HCT116 (cell line): Measurements from ENCODE around the gene OR4C12.

ENCODE experiments used
- EZH2 ChIP-seq: fragments of 200-600 bp; sonication (generic); IDR thresholded peaks from 2 replicates; pipeline ENCODE4 v1.6.1; 2017; ENCODE audit warnings: antibody characterized with exemption, mixed run types
- POLR2A ChIP-seq: IDR thresholded peaks from 2 replicates; pipeline ENCODE4 v1.7.0; 2011; ENCODE audit warnings: borderline replicate concordance; ENCODE audit not compliant: insufficient read depth, insufficient read length; ENCODE audit errors: extremely low read depth
- TF ChIP-seq, protein P1 (sequence below): IDR thresholded peaks from 2 replicates; pipeline ENCODE4 v1.6.1; 2012
- TF ChIP-seq, protein P2 (sequence below), 3 experiments: fragments of 200-600 bp in 1 of 3; sonication (generic) in 1 of 3; IDR thresholded peaks in 2 of 3; conservative IDR thresholded peaks in 1 of 3; 2 replicates each; pipeline ENCODE4 v1.5.1; 2012 to 2017; ENCODE audit warnings: low read depth in 2 of 3, low read length in 2 of 3, antibody characterized with exemption in 1 of 3, borderline replicate concordance in 1 of 3, control low read depth in 1 of 3, mild to moderate bottlenecking in 1 of 3, mixed read lengths in 1 of 3, mixed run types in 1 of 3, moderate library complexity in 1 of 3; ENCODE audit not compliant: insufficient read depth in 1 of 3

DNA sequence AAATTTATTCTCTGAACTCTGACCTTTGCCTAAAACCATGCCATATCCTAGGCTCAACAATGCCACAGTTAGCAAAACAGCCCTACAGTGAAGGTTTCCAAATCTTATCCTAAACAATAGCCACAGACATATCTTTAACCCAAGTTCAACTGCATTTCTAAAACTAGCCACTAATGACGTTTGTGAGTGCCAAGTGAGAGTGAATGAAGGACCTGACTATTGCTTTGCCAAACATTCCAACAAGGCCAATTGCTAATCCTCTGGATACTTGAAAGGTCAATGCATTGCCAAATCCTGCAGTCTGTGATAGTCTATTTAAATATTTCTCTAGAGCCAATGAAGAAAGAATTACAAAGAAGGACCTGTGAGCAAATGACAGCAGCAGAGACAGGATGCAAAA is 47.9 kb upstream of the OR4C12 start:
- TF ChIP-seq, protein P1, sequence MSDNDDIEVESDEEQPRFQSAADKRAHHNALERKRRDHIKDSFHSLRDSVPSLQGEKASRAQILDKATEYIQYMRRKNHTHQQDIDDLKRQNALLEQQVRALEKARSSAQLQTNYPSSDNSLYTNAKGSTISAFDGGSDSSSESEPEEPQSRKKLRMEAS: no peak
- TF ChIP-seq, protein P2, sequence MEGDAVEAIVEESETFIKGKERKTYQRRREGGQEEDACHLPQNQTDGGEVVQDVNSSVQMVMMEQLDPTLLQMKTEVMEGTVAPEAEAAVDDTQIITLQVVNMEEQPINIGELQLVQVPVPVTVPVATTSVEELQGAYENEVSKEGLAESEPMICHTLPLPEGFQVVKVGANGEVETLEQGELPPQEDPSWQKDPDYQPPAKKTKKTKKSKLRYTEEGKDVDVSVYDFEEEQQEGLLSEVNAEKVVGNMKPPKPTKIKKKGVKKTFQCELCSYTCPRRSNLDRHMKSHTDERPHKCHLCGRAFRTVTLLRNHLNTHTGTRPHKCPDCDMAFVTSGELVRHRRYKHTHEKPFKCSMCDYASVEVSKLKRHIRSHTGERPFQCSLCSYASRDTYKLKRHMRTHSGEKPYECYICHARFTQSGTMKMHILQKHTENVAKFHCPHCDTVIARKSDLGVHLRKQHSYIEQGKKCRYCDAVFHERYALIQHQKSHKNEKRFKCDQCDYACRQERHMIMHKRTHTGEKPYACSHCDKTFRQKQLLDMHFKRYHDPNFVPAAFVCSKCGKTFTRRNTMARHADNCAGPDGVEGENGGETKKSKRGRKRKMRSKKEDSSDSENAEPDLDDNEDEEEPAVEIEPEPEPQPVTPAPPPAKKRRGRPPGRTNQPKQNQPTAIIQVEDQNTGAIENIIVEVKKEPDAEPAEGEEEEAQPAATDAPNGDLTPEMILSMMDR (IDR thresholded peaks at IDR 0.05 in 2 of 3, conservative IDR thresholded peaks at IDR 0.05 in 1 of 3; ENCODE audit: borderline replicate concordance in 1 of 3, insufficient read depth in 1 of 3, low read depth in 2 of 3, low read length in 2 of 3): no peak
- TF ChIP-seq POLR2A (no peak), EZH2 (no peak)
